Fibroblast of lung (primary cell): ENCODE results near the gene C16orf96. TPM values are rescaled to one million over a fixed set of nuclear protein-coding genes. Genes with fewer than 3 reads are reported as not detected.

Source experiments
- DNase-seq, 2 donors: peaks; one replicate each; pipeline versions ENCODE4 v3.0.0 to v3.0.0-alpha.2; 2010; ENCODE audit warnings: low read depth in 2 of 2
- H2AFZ ChIP-seq: 2 replicates; pipeline ENCODE4 v1.5.1; 2012; ENCODE audit warnings: low read length, control low read depth, inconsistent platforms
- H3K27ac ChIP-seq: 2 replicates; pipeline ENCODE4 v1.5.1; 2011; ENCODE audit warnings: low read length, control low read depth; ENCODE audit not compliant: insufficient read depth
- H3K27me3 ChIP-seq: 2 replicates; pipeline ENCODE4 v1.5.1; 2011; ENCODE audit warnings: mild to moderate bottlenecking, low read length; ENCODE audit not compliant: control insufficient read depth, insufficient read depth
- H3K36me3 ChIP-seq: 2 replicates; pipeline ENCODE4 v1.5.1; 2011; ENCODE audit warnings: low read length; ENCODE audit not compliant: control insufficient read depth, insufficient read depth
- H3K4me1 ChIP-seq: 2 replicates; pipeline ENCODE4 v1.5.1; 2011; ENCODE audit warnings: low read length; ENCODE audit not compliant: control insufficient read depth, insufficient read depth; ENCODE audit errors: extremely low read depth
- H3K4me2 ChIP-seq: 2 replicates; pipeline ENCODE4 v1.5.1; 2011; ENCODE audit warnings: low read length, control low read depth; ENCODE audit not compliant: insufficient read depth; ENCODE audit errors: extremely low read depth
- H3K4me3 ChIP-seq, 4 experiments: fragments of 200-600 bp in 1 of 4; sonication (generic) in 1 of 4; replicated peaks in 1 of 4; 2 replicates each; pipeline ENCODE4 v1.5.1; 2011 to 2016; ENCODE audit warnings: low read length in 4 of 4, low read depth in 3 of 4, mild to moderate bottlenecking in 3 of 4, control low read depth in 2 of 4, inconsistent platforms in 1 of 4, mixed read lengths in 1 of 4; ENCODE audit not compliant: insufficient read depth in 1 of 4; ENCODE audit errors: control extremely low read depth in 1 of 4
- H3K79me2 ChIP-seq: 2 replicates; pipeline ENCODE4 v1.5.1; 2012; ENCODE audit warnings: mild to moderate bottlenecking, low read length, inconsistent platforms; ENCODE audit not compliant: control insufficient read depth, insufficient read depth
- H3K9ac ChIP-seq: 2 replicates; pipeline ENCODE4 v1.5.1; 2011; ENCODE audit warnings: mild to moderate bottlenecking, low read length, control low read depth; ENCODE audit not compliant: insufficient read depth
- H3K9me3 ChIP-seq: 2 replicates; pipeline ENCODE4 v1.5.1; 2012; ENCODE audit warnings: low read depth, low read length; ENCODE audit not compliant: control insufficient read depth, insufficient read depth
- H4K20me1 ChIP-seq: 2 replicates; pipeline ENCODE4 v1.5.1; 2011; ENCODE audit warnings: low read length; ENCODE audit not compliant: control insufficient read depth, insufficient read depth; ENCODE audit errors: extremely low read depth
- EZH2 ChIP-seq: IDR thresholded peaks from 2 replicates; pipeline ENCODE4 v1.5.1; 2012; ENCODE audit warnings: low read length, control low read depth, mild to moderate bottlenecking; ENCODE audit errors: missing control alignments
- polyA plus RNA-seq, 2 donors: library from polyadenylated mRNA; depleted of rRNA in 1 of 2; stranded (reverse) in 1 of 2; unstranded in 1 of 2; fragments of >200 nt; gene quantifications; 2 replicates each; pipeline ENCODE4 v1.2.1, GENCODE V29; 2011 to 2012; ENCODE audit warnings: missing spikeins in 1 of 2
- total RNA-seq: library from RNA; depleted of rRNA; stranded (reverse); fragments of >200 nt; gene quantifications from 2 replicates; pipeline ENCODE4 v1.2.1, GENCODE V29; 2014
- TF ChIP-seq, protein P1 (sequence below), 2 donors: IDR thresholded peaks in 1 of 2; conservative IDR thresholded peaks in 1 of 2; 1 replicate in 1 of 2; 2 replicates in 1 of 2; pipeline ENCODE4 v1.5.1; 2011 to 2012; ENCODE audit warnings: low read length in 2 of 2, control low read depth in 1 of 2, inconsistent platforms in 1 of 2, low read depth in 1 of 2, mild to moderate bottlenecking in 1 of 2

C16orf96 gene
- total and polyA plus RNA-seq, 2 donors (not counting 1 experiment from before 2014, with no cell fraction given): under 0.01 TPM; not detected in 1

DNA sequence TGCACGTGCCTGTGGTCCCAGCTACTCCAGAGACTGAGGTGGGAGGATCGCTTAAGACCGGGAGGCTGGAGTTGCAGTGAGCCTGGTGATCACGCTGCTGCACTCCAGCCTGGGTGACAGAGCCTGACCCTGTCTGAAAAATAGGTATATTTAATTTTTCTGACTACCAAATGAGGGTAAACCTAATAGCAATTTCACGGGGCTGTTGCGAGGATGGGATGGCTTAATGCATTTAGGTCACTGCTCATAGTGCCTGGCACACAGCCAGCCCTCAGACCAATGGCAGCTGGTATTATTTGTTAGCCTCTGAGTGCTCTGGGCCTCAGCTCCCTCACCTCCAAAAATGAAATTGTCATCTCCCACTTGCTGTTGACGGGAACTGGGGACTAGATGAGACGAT, 11.7 kb upstream of the C16orf96 start:
- H3K36me3 ChIP-seq: no peaks in the 10 kb centered on the region
- DNase-seq: no peak
- H3K9me3 ChIP-seq: no peaks in the 10 kb centered on the region
- no peaks in the 10 kb centered on the region for H4K20me1 ChIP-seq
- H3K4me1 ChIP-seq: no peaks in the 10 kb centered on the region
- H3K4me2 ChIP-seq: no peak overlapping the region
- H3K27ac ChIP-seq: no peak overlapping the region
- H3K4me3 ChIP-seq: no peak overlapping the region
- H3K9ac ChIP-seq: no peak overlapping the region
- no peaks in the 10 kb centered on the region for H3K79me2 ChIP-seq
- H3K27me3 ChIP-seq: peaks cover 2% of the 10 kb centered on the region
- no peak overlapping the region for H2AFZ ChIP-seq
- TF ChIP-seq EZH2: no peak
- TF ChIP-seq, protein P1, sequence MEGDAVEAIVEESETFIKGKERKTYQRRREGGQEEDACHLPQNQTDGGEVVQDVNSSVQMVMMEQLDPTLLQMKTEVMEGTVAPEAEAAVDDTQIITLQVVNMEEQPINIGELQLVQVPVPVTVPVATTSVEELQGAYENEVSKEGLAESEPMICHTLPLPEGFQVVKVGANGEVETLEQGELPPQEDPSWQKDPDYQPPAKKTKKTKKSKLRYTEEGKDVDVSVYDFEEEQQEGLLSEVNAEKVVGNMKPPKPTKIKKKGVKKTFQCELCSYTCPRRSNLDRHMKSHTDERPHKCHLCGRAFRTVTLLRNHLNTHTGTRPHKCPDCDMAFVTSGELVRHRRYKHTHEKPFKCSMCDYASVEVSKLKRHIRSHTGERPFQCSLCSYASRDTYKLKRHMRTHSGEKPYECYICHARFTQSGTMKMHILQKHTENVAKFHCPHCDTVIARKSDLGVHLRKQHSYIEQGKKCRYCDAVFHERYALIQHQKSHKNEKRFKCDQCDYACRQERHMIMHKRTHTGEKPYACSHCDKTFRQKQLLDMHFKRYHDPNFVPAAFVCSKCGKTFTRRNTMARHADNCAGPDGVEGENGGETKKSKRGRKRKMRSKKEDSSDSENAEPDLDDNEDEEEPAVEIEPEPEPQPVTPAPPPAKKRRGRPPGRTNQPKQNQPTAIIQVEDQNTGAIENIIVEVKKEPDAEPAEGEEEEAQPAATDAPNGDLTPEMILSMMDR (conservative IDR thresholded peaks at IDR 0.05 in 1 of 2, IDR thresholded peaks at IDR 0.05 in 1 of 2; ENCODE audit: low read depth in 1 of 2, low read length in 2 of 2): no peak

DNA sequence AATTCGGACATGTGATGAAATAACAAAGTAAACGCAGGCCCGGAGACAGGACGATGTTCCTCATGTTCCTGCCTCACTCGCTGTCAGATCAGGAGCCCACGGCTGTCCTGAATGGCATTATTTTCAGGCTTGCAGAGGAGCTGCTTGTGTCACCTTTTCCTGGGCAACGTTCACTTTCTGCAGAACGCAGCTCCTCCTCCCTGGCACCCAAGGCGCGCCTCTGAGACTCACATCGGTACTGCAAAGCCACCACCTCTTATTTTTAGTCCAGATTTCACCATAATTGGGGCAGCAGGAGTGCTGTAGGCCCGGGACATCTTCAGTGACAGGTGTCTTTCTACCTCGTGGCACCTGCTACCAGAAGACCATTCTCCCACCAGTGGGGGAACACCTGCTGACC, 8.0 kb upstream of the C16orf96 start:
- H3K9me3 ChIP-seq: no peaks in the 10 kb centered on the region
- no peak for DNase-seq
- no peaks in the 10 kb centered on the region for H3K79me2 ChIP-seq
- H3K27ac ChIP-seq: no peak overlapping the region
- no peak overlapping the region for H2AFZ ChIP-seq
- no peak overlapping the region for H3K9ac ChIP-seq
- no peak for TF ChIP-seq EZH2
- TF ChIP-seq, protein P1 (conservative IDR thresholded peaks at IDR 0.05 in 1 of 2, IDR thresholded peaks at IDR 0.05 in 1 of 2; ENCODE audit: low read depth in 1 of 2, low read length in 2 of 2): no peak
- H3K4me1 ChIP-seq: no peaks in the 10 kb centered on the region
- H3K27me3 ChIP-seq: peaks cover 12% of the 10 kb centered on the region
- no peak overlapping the region for H3K4me2 ChIP-seq
- no peaks in the 10 kb centered on the region for H3K36me3 ChIP-seq
- H4K20me1 ChIP-seq: no peaks in the 10 kb centered on the region
- H3K4me3 ChIP-seq: no peak overlapping the region

DNA sequence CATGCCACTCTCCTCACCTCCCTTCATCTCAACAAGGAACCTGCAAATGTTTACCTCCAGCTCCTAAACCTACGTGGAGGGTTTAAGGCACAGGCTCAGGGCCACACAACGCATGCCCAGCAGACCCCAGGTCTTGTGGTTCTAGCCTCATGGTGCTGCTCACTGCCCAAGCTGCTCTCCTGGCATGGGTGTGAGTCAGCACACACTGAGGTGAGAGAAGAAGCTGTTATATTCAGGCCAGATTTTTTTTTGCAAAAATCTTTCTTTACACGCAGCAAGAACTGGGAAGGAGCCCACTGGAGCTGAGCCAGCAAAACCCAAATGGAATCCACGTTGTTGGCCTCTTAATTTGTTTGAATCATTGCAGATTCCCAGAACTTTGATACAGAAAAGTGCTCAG, 5.5 kb upstream of the C16orf96 start:
- H3K4me1 ChIP-seq: no peaks in the 10 kb centered on the region
- DNase-seq: peak in 1 of 2 donors; percentile 12
- no peaks in the 10 kb centered on the region for H3K36me3 ChIP-seq
- H3K27me3 ChIP-seq: peaks cover 20% of the 10 kb centered on the region
- no peaks in the 10 kb centered on the region for H3K79me2 ChIP-seq
- H3K4me2 ChIP-seq: no peak overlapping the region
- H4K20me1 ChIP-seq: no peaks in the 10 kb centered on the region
- H3K9ac ChIP-seq: no peak overlapping the region
- H2AFZ ChIP-seq: no peak overlapping the region
- H3K27ac ChIP-seq: no peak overlapping the region
- H3K9me3 ChIP-seq: no peaks in the 10 kb centered on the region
- TF ChIP-seq, protein P1 (conservative IDR thresholded peaks at IDR 0.05 in 1 of 2, IDR thresholded peaks at IDR 0.05 in 1 of 2; ENCODE audit: low read depth in 1 of 2, low read length in 2 of 2): no peak
- no peak for TF ChIP-seq EZH2
- no peak overlapping the region for H3K4me3 ChIP-seq
